ENCODE results near the gene ETS1. TPM values are rescaled to one million over a fixed set of nuclear protein-coding genes. Genes with fewer than 3 reads are reported as not detected.
A peak's percentile ranks its signal among the peaks of the same experiment; 100 is the strongest.

The ETS1 gene
- total RNA-seq, 4 donors from 2014 or later, result 39.5 to 74.4 (median 59.7) TPM

DNA sequence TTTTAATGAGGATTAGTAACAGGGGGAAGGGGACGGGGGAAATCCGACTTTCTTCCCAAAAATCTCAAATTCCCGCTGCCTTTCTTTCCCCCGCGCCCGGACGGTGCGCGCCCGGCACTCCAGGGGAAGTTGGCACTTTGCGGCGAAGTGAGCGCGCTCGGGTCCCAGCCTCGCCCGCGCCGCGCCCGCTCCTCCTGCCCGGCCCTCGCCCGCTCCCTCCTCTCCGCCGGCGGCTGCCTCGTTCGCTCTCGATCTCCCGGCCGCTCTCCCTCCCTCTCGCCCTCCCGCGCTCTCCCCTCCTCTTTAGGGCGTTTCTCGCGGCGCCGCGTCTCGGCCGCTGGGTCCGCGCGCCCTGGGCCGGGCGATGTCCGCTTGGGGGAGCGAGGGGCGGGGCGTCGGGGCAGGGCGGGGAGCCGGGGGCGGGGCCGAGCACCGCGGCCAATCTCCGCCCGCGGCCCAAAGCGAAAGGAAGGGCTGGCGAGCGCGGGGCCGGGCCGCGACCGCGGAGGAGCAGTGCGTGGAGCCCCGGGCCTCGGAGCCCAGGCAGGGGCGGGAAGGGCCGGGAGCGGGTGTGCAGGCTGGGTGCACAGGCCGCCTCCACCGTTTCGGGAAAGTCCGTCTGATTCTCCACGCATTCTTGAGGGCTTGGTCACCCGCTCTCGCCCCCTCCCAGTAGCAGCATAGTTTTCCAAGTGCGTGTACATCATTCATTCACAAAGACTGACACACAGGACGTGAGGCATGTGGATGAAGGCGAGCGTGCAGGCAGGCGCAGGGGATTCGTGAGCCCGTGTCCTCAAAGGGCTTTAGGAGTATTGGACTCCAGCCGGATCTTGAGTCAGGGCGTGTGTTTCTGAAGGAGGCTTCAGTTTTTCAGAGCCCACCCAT lies 65.1 kb downstream of the ETS1 start:
- Histone ChIP-seq H3K27me3 (no peaks in the 10 kb centered on the region), H3K4me1 (peaks cover 37 to 70% (median 53%) of the 10 kb centered on the region in 4 donors), H3K27ac (replicated peaks in 1 of 4) (peak overlapping the region; percentile 91 to 97 (median 93)), H3K36me3 (no peaks in the 10 kb centered on the region), H3K9me3 (no peaks in the 10 kb centered on the region), H3K4me3 (peak overlapping the region; percentile 67 to 88 (median 79))
- TF ChIP-seq CTCF (IDR thresholded peaks at IDR 0.05) (no peak), POLR2A (IDR thresholded peaks at IDR 0.05; ENCODE audit: low read depth) (peak; percentile 89), POLR2AphosphoS5 (IDR thresholded peaks at IDR 0.05) (peak; percentile 98), EP300 (IDR thresholded peaks at IDR 0.05) (peak; percentile 1)
- WGBS, result 0% methylated on average over 22 of the region's 93 CpGs
- intact Hi-C loops (cut with DNase I), result loop anchor here (5.0 kb wide), 1 partner anchor 100 kb away; no protein-coding TSS in a partner anchor
- peak; percentile 98 for DNase-seq (ENCODE audit: extremely low spot score)

DNA sequence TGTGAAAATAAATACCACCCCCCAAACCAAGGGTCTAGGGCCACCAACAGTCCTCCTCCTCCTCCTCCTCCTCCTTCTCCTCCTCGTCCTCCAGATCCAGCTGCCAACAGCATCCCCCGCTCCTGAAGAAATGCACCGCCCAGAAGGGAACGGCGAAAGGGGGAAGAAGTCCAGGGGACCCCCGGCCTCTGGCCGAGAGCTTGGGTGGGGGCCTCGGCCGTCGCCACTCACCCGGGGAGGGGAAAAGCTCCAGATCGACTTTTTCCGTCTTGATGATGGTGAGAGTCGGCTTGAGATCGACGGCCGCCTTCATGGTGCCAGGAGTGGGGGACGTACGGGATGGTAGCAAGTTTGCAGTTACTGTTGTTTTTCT lies 65.7 kb downstream of the ETS1 start:
- peak overlapping the region; percentile 91 to 97 (median 93) for H3K27ac ChIP-seq (replicated peaks in 1 of 4)
- H3K27me3 ChIP-seq, result no peaks in the 10 kb centered on the region
- TF ChIP-seq EP300 (IDR thresholded peaks at IDR 0.05) (no peak), POLR2A (IDR thresholded peaks at IDR 0.05; ENCODE audit: low read depth) (no peak), POLR2AphosphoS5 (IDR thresholded peaks at IDR 0.05) (no peak), CTCF (IDR thresholded peaks at IDR 0.05) (no peak)
- intact Hi-C loops (cut with DNase I), result loop anchor here (5.0 kb wide), 1 partner anchor 99 kb away; no protein-coding TSS in a partner anchor
- H3K4me1 ChIP-seq, result peaks cover 43 to 77% (median 60%) of the 10 kb centered on the region in 4 donors
- H3K4me3 ChIP-seq, result peak overlapping the region; percentile 67 to 88 (median 79)
- H3K36me3 ChIP-seq, result no peaks in the 10 kb centered on the region
- H3K9me3 ChIP-seq, result no peaks in the 10 kb centered on the region
- no peak for DNase-seq (ENCODE audit: extremely low spot score)
- WGBS, result 2% methylated on average over 14 of the region's 19 CpGs

GRCh38 chr11:128520888-128521681 lies 66.3 kb downstream of the ETS1 start:
- intact Hi-C loops (cut with DNase I), result loop anchor here (5.0 kb wide), 1 partner anchor 99 kb away; no protein-coding TSS in a partner anchor
- Histone ChIP-seq H3K27me3 (no peaks in the 10 kb centered on the region), H3K27ac (replicated peaks in 1 of 4) (peak overlapping the region; percentile 91 to 97 (median 93)), H3K9me3 (no peaks in the 10 kb centered on the region), H3K36me3 (no peaks in the 10 kb centered on the region), H3K4me1 (peaks cover 49 to 81% (median 64%) of the 10 kb centered on the region in 4 donors), H3K4me3 (peak overlapping the region; percentile 67 to 88 (median 79))
- 10% methylated on average over 12 of the region's 12 CpGs for WGBS
- no peak for DNase-seq (ENCODE audit: extremely low spot score)
- no peak for TF ChIP-seq POLR2AphosphoS5 (IDR thresholded peaks at IDR 0.05)

GRCh38 chr11:128520206-128520887 lies 67.0 kb downstream of the ETS1 start:
- peak overlapping the region; percentile 67 to 88 (median 79) for H3K4me3 ChIP-seq
- H3K27ac ChIP-seq (replicated peaks in 1 of 4), result peak overlapping the region; percentile 91 to 97 (median 93)
- peak in 1 of 2 donors; percentile 15 for TF ChIP-seq POLR2AphosphoS5 (IDR thresholded peaks at IDR 0.05)
- no peak for TF ChIP-seq CTCF (IDR thresholded peaks at IDR 0.05)
- no peak for TF ChIP-seq POLR2A (IDR thresholded peaks at IDR 0.05; ENCODE audit: low read depth)
- H3K27me3 ChIP-seq, result no peaks in the 10 kb centered on the region
- intact Hi-C loops (cut with DNase I), result loop anchor here (5.0 kb wide), 1 partner anchor 98 kb away; no protein-coding TSS in a partner anchor
- H3K36me3 ChIP-seq, result no peaks in the 10 kb centered on the region
- H3K4me1 ChIP-seq, result peaks cover 56 to 82% (median 68%) of the 10 kb centered on the region in 4 donors
- H3K9me3 ChIP-seq, result no peaks in the 10 kb centered on the region
- 63% methylated on average over 7 of the region's 7 CpGs for WGBS
- no peak for DNase-seq (ENCODE audit: extremely low spot score)
